GM12891 (cell line): ENCODE results near the gene GPR152.
A peak's percentile ranks its signal among the peaks of the same experiment; 100 is the strongest.

Experiments
- POLR2A ChIP-seq: IDR thresholded peaks from 2 replicates; pipeline ENCODE4 v1.6.1; 2011; ENCODE audit warnings: low read depth, low read length, control low read depth
- POLR2AphosphoS5 ChIP-seq: IDR thresholded peaks from 2 replicates; pipeline ENCODE4 v1.6.1; 2011; ENCODE audit warnings: low read depth, low read length, control low read depth
- SPI1 ChIP-seq: IDR thresholded peaks from 2 replicates; pipeline ENCODE4 v1.6.1; 2011; ENCODE audit warnings: low read depth, low read length, control low read depth

GRCh38 chr11:67410369-67410831 lies 42.1 kb downstream of the GPR152 start:
- 0 out of 2 replicates have a peak, but pooled peaks have one; percentile 11 for TF ChIP-seq POLR2AphosphoS5
- TF ChIP-seq SPI1, result no peak
- no peak for TF ChIP-seq POLR2A
